ENCODE data around the gene KRTCAP3. TPM values are rescaled to one million over a fixed set of nuclear protein-coding genes. Genes with fewer than 3 reads are reported as not detected.
A peak's percentile ranks its signal among the peaks of the same experiment; 100 is the strongest.

The KRTCAP3 gene
- total and polyA plus RNA-seq, 8 donors: 12.0 to 45.6 (median 15.8) TPM

GRCh38 chr2:27428213-27428977 lies 13.8 kb upstream of the KRTCAP3 start, which contains the start of gene NRBP1:
TSS of gene NRBP1 (plus strand) at chr2:27428631. CDS start at chr2:27433274, 4,643 bp downstream.
- Histone ChIP-seq H3K4me3 (peak within 1 kb of the TSS; percentile 98 to 100), H3K36me3 (peaks cover 0 to 4% of the 10 kb centered on the region in 2 donors), H3K27me3 (no peaks in the 10 kb centered on the region), H3K4me1 (peaks cover 6 to 35% of the 10 kb centered on the region in 2 donors), H3K27ac (peak within 1 kb of the TSS; percentile 99), H3K9me3 (no peaks in the 10 kb centered on the region)
- intact Hi-C loops (cut with DNase I): no loop called here
- no peak for TF ChIP-seq CTCF (IDR thresholded peaks at IDR 0.05)
- ATAC-seq (peak; percentile 96), DNase-seq (peak; percentile 93 to 98 (median 96))

- no peaks in the 10 kb centered on the region for H3K27me3 ChIP-seq
- H3K4me3 ChIP-seq: peak overlapping the region; percentile 98 to 100
- TF ChIP-seq CTCF (IDR thresholded peaks at IDR 0.05): no peak
- H3K27ac ChIP-seq: peak overlapping the region; percentile 99
- peaks cover 0 to 11% of the 10 kb centered on the region in 2 donors for H3K36me3 ChIP-seq
- H3K4me1 ChIP-seq: peaks cover 6 to 35% of the 10 kb centered on the region in 2 donors
- H3K9me3 ChIP-seq: no peaks in the 10 kb centered on the region
- DNase-seq (peak; percentile 72 to 98 (median 89)), ATAC-seq (peak; percentile 90)
- intact Hi-C loops (cut with DNase I): no loop called here
Observed at GRCh38 chr2:27428978-27429541, 13.1 kb upstream of the KRTCAP3 start.

GRCh38 chr2:27431395-27431794 lies 10.8 kb upstream of the KRTCAP3 start:
- ATAC-seq (no peak), DNase-seq (no peak)
- Histone ChIP-seq H3K36me3 (peaks cover 0 to 34% of the 10 kb centered on the region in 2 donors), H3K4me1 (peaks cover 6 to 35% of the 10 kb centered on the region in 2 donors), H3K9me3 (no peaks in the 10 kb centered on the region), H3K27ac (no peak overlapping the region), H3K4me3 (no peak overlapping the region), H3K27me3 (no peaks in the 10 kb centered on the region)
- no peak for TF ChIP-seq CTCF (IDR thresholded peaks at IDR 0.05)
- intact Hi-C loops (cut with DNase I): no loop called here

- peaks cover 2 to 77% of the 10 kb centered on the region in 2 donors for H3K36me3 ChIP-seq
- peaks cover 0 to 12% of the 10 kb centered on the region in 2 donors for H3K4me1 ChIP-seq
- intact Hi-C loops (cut with DNase I): no loop called here
- H3K9me3 ChIP-seq: no peaks in the 10 kb centered on the region
- no peaks in the 10 kb centered on the region for H3K27me3 ChIP-seq
- ATAC-seq (no peak), DNase-seq (no peak)
- H3K4me3 ChIP-seq: no peak overlapping the region
- no peak for TF ChIP-seq CTCF (IDR thresholded peaks at IDR 0.05)
- no peak overlapping the region for H3K27ac ChIP-seq
Observed at GRCh38 chr2:27435628-27436027, 6.6 kb upstream of the KRTCAP3 start.

- Histone ChIP-seq H3K27me3 (no peaks in the 10 kb centered on the region), H3K9me3 (no peaks in the 10 kb centered on the region), H3K4me3 (no peak overlapping the region), H3K4me1 (peaks cover 0 to 9% of the 10 kb centered on the region in 2 donors), H3K27ac (no peak overlapping the region), H3K36me3 (peaks cover 6 to 84% of the 10 kb centered on the region in 2 donors)
- intact Hi-C loops (cut with DNase I): no loop called here
- no peak for TF ChIP-seq CTCF (IDR thresholded peaks at IDR 0.05)
- ATAC-seq (no peak), DNase-seq (peak in 1 of 4 donors; percentile 3)
Observed at GRCh38 chr2:27441226-27441926, 805 bp upstream of the KRTCAP3 start.

All from left lung (tissue), 10 donors.